HG02884 (cell line): ENCODE data around the gene NRAP.

Experiments used
- ATAC-seq: cut with Tn5 transposase; IDR thresholded peaks from one replicate; pipeline ENCODE4 v1.9.1; 2021; ENCODE audit warnings: mild to moderate bottlenecking, moderate library complexity; ENCODE audit not compliant: unreplicated experiment

The NRAP gene, protein sequence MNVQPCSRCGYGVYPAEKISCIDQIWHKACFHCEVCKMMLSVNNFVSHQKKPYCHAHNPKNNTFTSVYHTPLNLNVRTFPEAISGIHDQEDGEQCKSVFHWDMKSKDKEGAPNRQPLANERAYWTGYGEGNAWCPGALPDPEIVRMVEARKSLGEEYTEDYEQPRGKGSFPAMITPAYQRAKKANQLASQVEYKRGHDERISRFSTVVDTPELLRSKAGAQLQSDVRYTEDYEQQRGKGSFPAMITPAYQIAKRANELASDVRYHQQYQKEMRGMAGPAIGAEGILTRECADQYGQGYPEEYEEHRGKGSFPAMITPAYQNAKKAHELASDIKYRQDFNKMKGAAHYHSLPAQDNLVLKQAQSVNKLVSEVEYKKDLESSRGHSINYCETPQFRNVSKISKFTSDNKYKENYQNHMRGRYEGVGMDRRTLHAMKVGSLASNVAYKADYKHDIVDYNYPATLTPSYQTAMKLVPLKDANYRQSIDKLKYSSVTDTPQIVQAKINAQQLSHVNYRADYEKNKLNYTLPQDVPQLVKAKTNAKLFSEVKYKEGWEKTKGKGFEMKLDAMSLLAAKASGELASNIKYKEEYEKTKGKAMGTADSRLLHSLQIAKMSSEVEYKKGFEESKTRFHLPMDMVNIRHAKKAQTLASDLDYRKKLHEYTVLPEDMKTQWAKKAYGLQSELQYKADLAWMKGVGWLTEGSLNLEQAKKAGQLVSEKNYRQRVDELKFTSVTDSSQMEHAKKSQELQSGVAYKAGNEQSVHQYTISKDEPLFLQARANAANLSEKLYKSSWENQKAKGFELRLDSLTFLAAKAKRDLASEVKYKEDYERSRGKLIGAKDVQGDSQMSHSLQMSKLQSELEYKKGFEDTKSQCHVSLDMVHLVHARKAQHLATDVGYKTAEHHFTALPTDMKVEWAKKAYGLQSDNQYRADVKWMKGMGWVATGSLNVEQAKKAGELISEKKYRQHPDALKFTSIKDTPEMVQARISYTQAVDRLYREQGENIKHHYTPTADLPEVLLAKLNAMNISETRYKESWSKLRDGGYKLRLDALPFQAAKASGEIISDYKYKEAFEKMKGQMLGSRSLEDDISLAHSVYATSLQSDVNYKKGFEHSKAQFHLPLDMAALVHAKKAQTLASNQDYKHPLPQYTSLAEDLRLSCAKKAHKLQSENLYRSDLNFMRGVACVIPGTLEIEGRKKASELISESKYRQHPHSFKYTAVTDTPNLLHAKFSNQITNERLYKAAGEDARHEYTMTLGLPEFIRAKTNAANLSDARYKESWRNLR (N-terminal part only)

GRCh38 chr10:113663908-113664307 is at the start of gene NRAP:
TSS of gene NRAP (minus strand) at chr10:113664041. CDS start at chr10:113663882, 159 bp downstream.
- ATAC-seq: no peak

GRCh38 chr10:113713640-113713982 is 49.8 kb upstream of the NRAP start:
- no peak for ATAC-seq

- ATAC-seq: no peak
Observed at GRCh38 chr10:113712755-113713639, 49.2 kb upstream of the NRAP start.

- ATAC-seq: no peak
Observed at GRCh38 chr10:113712024-113712423, 48.2 kb upstream of the NRAP start.

DNA sequence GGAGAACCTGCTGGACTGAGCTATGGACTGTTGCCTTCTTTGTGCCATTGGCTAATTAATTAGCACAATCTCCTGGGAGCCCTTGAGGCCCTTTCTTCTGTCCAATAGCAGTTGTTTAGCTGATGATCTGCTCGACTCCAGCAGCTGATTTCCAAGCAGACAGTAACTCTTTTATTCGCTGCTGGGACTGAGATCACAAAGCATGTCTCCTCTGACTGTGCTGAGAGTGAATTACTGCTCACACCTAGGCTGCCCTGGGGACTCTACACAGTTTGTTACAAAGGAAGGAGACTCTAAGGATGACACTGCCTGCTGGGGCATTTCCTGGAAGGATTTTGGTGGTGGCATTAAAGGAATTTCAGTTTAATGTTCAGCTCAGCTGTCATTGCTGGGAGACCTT is 47.3 kb upstream of the NRAP start:
- no peak for ATAC-seq

- no peak for ATAC-seq
Observed at GRCh38 chr10:113709221-113709838, 45.5 kb upstream of the NRAP start.

DNA sequence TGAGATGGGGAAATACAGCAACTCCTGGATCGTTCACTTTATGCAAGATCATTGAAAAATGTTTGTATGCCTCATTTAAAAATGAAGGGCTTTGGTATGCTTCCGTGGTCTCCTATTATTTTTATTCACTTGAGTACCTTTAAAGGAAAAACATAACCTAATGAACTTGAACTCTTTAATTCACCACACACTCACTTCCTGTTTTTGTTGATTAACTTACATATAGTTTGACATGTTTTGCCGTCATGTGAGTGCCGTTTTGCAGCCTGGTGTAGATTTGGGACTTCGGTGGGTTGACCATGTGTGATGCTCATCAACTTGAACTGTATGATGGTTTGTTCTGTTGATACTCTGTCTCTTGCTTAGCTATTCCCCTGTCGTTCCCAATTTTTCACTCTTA is 44.8 kb upstream of the NRAP start:
- ATAC-seq: no peak

GRCh38 chr10:113706623-113707022 is 42.8 kb upstream of the NRAP start:
- no peak for ATAC-seq

- no peak for ATAC-seq
Observed at GRCh38 chr10:113705344-113705652, 41.5 kb upstream of the NRAP start.

DNA sequence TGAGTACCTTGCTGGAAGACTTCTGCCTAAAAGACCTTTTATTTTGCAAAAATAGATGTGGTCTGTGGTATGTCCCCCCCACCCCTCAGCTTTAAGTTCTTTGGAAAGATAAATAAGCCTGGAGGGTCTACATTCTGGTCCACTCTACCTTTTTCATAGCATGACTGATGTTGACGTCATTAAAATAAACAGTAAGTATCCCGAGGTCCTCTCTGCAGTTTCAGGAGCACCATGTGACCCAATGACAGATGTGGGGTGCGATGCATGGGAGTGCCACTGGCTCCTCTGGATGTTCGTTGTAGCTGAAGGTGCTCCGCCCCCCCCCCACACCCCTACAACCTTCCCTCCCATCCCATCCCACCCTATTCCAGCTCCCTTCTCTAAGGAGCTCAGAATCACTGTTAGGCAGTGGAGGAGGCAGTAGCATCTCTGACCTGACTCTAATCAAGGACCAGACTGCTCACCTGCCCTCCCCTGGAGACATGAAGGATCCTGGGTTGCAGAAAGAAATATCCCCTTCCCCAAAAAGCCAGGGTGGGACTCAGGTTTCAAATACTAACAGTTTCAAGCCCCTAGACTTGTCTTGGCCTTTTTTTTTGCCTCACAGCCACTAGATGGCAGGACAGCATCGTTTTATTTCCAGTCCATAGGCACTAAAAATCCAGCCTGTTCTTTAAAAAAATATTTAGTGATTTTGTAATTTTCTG is 40.9 kb upstream of the NRAP start:
- no peak for ATAC-seq

- no peak for ATAC-seq
Observed at GRCh38 chr10:113697595-113697994, 33.8 kb upstream of the NRAP start.

GRCh38 chr10:113695691-113696090 is 31.9 kb upstream of the NRAP start:
- ATAC-seq: no peak

- no peak for ATAC-seq
Observed at GRCh38 chr10:113693348-113693747, 29.5 kb upstream of the NRAP start.

DNA sequence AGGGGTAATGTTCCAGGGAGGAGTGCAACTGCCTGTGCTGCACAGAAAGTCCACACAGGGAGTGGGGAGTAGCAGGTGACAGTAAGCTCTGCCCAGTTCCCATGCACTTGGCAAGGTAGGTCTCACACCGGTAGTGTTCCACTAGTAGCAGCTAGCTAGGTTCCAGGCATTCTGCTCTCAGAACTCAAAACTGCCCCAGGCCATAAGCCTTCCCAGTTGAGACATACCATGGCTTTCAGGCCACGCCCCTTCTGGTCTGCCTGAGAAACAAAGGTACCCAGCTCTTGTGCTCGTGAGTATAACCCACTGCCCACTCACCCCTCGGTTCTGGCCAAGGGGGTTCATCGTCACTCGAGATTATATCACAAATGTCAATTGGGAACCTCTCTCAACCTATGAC is 28.4 kb upstream of the NRAP start:
- no peak for ATAC-seq

GRCh38 chr10:113691381-113691780 is 27.5 kb upstream of the NRAP start:
- no peak for ATAC-seq

- no peak for ATAC-seq
Observed at GRCh38 chr10:113690749-113691148, 26.9 kb upstream of the NRAP start.

GRCh38 chr10:113689574-113689973 is 25.7 kb upstream of the NRAP start:
- no peak for ATAC-seq

DNA sequence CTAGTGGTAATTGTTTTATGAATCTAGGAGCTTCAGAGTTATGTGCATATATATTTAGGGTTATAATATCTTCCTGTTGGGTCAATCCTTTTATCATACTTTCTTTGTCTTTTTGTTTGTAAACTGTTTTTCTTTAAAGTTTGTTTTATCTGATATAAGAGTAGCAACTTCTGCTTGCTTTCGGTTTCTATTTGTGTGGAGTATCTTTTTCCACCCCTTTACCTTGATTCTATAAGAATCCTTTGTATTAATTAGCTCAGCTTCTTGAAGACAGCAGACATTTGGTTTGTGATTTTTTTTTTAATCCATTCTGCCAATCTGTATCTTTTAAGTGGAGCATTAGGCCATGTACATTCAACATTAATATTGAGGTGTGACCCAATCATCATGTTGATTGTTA is 25.2 kb upstream of the NRAP start:
- ATAC-seq: no peak

- no peak for ATAC-seq
Observed at GRCh38 chr10:113687037-113687436, 23.2 kb upstream of the NRAP start.
